BLaER1 (cell line): ENCODE data around the gene SUMO3.

Source experiments
- H3K27ac ChIP-seq: shearing (Covaris generic); formaldehyde crosslinking; 2 replicates; pipeline ENCODE4 v1.8.1; 2022
- H3K27me3 ChIP-seq: shearing (Covaris generic); formaldehyde crosslinking; 2 replicates; pipeline ENCODE4 v1.8.1; 2022
- H3K36me3 ChIP-seq: shearing (Covaris generic); formaldehyde crosslinking; 2 replicates; pipeline ENCODE4 v1.8.1; 2022
- H3K4me1 ChIP-seq: shearing (Covaris generic); formaldehyde crosslinking; 2 replicates; pipeline ENCODE4 v1.8.1; 2022
- H3K4me2 ChIP-seq: shearing (Covaris generic); formaldehyde crosslinking; 2 replicates; pipeline ENCODE4 v1.8.1; 2022
- H3K4me3 ChIP-seq: shearing (Covaris generic); formaldehyde crosslinking; 2 replicates; pipeline ENCODE4 v1.8.1; 2022
- H3K9ac ChIP-seq: shearing (Covaris generic); formaldehyde crosslinking; 2 replicates; pipeline ENCODE4 v1.8.1; 2022
- H3K9me3 ChIP-seq: shearing (Covaris generic); formaldehyde crosslinking; 2 replicates; pipeline ENCODE4 v1.8.1; 2022
- H4K20me1 ChIP-seq: shearing (Covaris generic); formaldehyde crosslinking; 2 replicates; pipeline ENCODE4 v1.8.1; 2022
- Cebpa-rat ChIP-seq: shearing (Covaris generic); IDR thresholded peaks from 2 replicates; pipeline ENCODE4 v1.8.1; 2022

Gene SUMO3

GRCh38 chr21:44793592-44794374 is 24.1 kb downstream of the SUMO3 start:
- no peak overlapping the region for H3K9ac ChIP-seq
- H3K36me3 ChIP-seq: peaks cover 62% of the 10 kb centered on the region
- H3K27ac ChIP-seq: no peak overlapping the region
- no peaks in the 10 kb centered on the region for H3K27me3 ChIP-seq
- no peak for TF ChIP-seq Cebpa-rat
- no peaks in the 10 kb centered on the region for H3K9me3 ChIP-seq
- no peak overlapping the region for H3K4me3 ChIP-seq
- no peak overlapping the region for H3K4me2 ChIP-seq
- H4K20me1 ChIP-seq: peaks cover 100% of the 10 kb centered on the region
- peaks cover 10% of the 10 kb centered on the region for H3K4me1 ChIP-seq

DNA sequence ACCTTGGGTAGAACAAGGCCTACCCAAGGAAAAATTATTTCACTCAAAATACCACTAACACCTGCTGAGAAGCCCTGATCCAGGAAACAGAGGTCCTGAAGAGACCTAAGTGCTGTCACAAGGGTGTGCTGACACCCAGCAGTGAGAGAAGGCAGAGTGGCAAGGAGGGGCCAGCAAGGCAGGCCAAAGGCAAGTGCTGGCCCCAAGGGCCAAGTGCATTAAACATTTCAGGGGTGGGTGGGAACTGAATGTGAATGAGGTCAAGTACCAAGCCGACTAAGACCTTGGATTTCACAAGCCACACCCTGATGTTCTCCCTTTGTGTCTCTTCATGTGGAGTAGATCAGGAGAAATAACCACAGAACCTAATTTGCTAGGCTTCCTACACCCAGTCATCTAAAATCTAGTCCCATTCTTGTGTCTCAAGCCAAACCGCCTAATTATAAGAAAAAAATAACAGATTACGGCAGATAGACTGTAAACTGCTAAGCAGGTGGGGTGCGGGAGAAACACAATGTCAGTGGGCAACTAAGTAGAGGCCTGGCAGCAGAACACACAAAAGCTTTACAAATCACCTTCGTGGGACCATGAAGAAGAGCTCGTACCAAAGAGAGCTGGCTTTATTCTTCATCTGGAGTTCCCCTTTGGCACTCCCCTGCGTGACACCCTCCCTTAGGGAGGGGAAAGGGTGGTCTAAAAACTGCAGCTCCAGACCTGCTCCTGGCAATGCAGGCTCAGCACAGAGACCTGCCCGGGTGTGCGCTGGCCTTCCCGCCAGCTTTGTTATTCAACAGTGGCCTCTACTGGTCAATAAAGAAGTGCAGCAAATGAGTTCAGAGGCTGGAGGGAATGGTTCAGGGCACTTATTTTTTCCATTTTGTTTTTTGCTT is 24.9 kb downstream of the SUMO3 start:
- Histone ChIP-seq H3K27me3 (no peaks in the 10 kb centered on the region), H3K27ac (no peak overlapping the region), H4K20me1 (peaks cover 100% of the 10 kb centered on the region), H3K4me2 (peak overlapping the region; percentile 39; the same call in 1 of the 2 replicates), H3K4me1 (peaks cover 10% of the 10 kb centered on the region), H3K4me3 (no peak overlapping the region), H3K9ac (no peak overlapping the region), H3K36me3 (peaks cover 54% of the 10 kb centered on the region), H3K9me3 (no peaks in the 10 kb centered on the region)
- TF ChIP-seq Cebpa-rat: no peak

DNA sequence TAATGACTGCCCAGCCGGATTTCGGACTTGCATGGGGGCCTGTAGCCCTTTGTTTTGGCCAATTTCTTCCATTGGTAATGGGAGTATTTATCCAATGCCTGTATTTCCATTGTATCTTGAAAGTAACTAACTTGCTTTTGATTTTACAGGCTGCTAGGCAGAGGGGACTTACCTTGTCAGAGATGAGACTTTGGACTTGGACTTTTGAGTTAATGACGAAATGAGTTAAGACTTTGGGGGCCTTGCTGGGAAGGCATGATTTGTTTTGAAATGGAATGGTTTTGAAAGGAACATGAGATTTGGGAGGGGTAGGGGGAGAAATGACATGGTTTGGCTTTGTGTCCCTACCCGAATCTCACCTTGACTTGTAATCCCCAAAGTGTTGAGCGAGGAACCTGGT is 25.9 kb downstream of the SUMO3 start:
- peaks cover 10% of the 10 kb centered on the region for H3K4me1 ChIP-seq
- H3K27ac ChIP-seq: no peak overlapping the region
- no peak overlapping the region for H3K4me2 ChIP-seq
- H3K9me3 ChIP-seq: no peaks in the 10 kb centered on the region
- peaks cover 57% of the 10 kb centered on the region for H3K36me3 ChIP-seq
- H3K27me3 ChIP-seq: no peaks in the 10 kb centered on the region
- no peak overlapping the region for H3K9ac ChIP-seq
- no peak for TF ChIP-seq Cebpa-rat
- H3K4me3 ChIP-seq: no peak overlapping the region
- peaks cover 100% of the 10 kb centered on the region for H4K20me1 ChIP-seq

DNA sequence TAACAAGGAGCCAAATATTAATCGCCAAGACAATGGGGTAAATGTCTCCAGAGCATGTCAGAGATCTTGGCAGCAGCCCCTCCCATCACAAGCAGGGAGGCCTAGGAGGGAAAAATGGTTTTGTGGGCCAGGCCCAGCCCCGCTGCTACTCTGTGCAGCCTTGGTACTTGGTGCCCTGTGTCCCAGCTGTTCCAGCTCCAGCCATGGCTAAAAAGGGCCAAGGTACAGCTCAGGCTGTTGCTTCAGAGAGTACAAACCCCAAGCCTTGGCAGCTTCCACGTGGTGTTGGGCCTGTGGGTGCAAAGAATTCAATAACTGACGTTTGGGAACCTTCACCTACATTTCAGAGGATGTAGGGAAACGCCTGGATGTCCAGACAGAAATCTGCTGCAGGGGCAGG is 26.6 kb downstream of the SUMO3 start:
- Histone ChIP-seq H3K4me3 (no peak overlapping the region), H3K4me1 (peaks cover 10% of the 10 kb centered on the region), H3K9me3 (no peaks in the 10 kb centered on the region), H3K27me3 (no peaks in the 10 kb centered on the region), H3K36me3 (peaks cover 57% of the 10 kb centered on the region), H4K20me1 (peaks cover 100% of the 10 kb centered on the region), H3K27ac (no peak overlapping the region), H3K9ac (no peak overlapping the region), H3K4me2 (no peak overlapping the region)
- no peak for TF ChIP-seq Cebpa-rat

DNA sequence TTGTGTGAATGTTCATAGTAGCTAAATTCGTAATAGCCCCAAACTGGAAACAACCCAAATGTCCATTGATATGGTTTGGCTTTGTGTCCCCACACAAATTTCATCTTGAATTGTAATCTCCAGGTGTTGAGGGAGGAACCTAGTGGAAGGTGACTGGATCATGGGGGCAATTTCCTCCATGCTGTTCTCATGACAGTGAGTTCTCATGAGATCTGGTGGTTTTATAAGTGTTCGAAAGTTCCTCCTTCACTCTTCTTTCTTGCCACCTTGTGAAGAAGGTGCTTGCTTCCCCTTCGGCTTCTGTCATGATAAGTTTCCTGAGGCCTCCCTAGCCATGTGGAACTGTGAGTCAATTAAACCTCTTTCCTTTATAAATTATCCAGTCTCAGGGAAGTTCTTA is 27.5 kb downstream of the SUMO3 start:
- peaks cover 17% of the 10 kb centered on the region for H3K4me1 ChIP-seq
- H4K20me1 ChIP-seq: peaks cover 100% of the 10 kb centered on the region
- H3K4me2 ChIP-seq: no peak overlapping the region
- no peak overlapping the region for H3K27ac ChIP-seq
- no peak overlapping the region for H3K4me3 ChIP-seq
- H3K36me3 ChIP-seq: peaks cover 62% of the 10 kb centered on the region
- H3K9me3 ChIP-seq: no peaks in the 10 kb centered on the region
- no peak for TF ChIP-seq Cebpa-rat
- H3K9ac ChIP-seq: no peak overlapping the region
- no peaks in the 10 kb centered on the region for H3K27me3 ChIP-seq

GRCh38 chr21:44789880-44790279 is 28.0 kb downstream of the SUMO3 start:
- Histone ChIP-seq H4K20me1 (peaks cover 100% of the 10 kb centered on the region), H3K4me2 (no peak overlapping the region), H3K27me3 (no peaks in the 10 kb centered on the region), H3K36me3 (peaks cover 62% of the 10 kb centered on the region), H3K9ac (no peak overlapping the region), H3K4me3 (no peak overlapping the region), H3K9me3 (no peaks in the 10 kb centered on the region), H3K4me1 (peaks cover 17% of the 10 kb centered on the region), H3K27ac (no peak overlapping the region)
- no peak for TF ChIP-seq Cebpa-rat

- peaks cover 100% of the 10 kb centered on the region for H4K20me1 ChIP-seq
- no peak overlapping the region for H3K4me3 ChIP-seq
- no peak for TF ChIP-seq Cebpa-rat
- H3K27me3 ChIP-seq: no peaks in the 10 kb centered on the region
- H3K4me2 ChIP-seq: no peak overlapping the region
- no peak overlapping the region for H3K9ac ChIP-seq
- peaks cover 69% of the 10 kb centered on the region for H3K36me3 ChIP-seq
- no peak overlapping the region for H3K27ac ChIP-seq
- 0 out of 2 replicates have a peak, but pooled peaks cover 3% of the 10 kb centered on the region for H3K9me3 ChIP-seq
- peaks cover 15% of the 10 kb centered on the region for H3K4me1 ChIP-seq
Observed at GRCh38 chr21:44785620-44786335, 32.1 kb downstream of the SUMO3 start.

DNA sequence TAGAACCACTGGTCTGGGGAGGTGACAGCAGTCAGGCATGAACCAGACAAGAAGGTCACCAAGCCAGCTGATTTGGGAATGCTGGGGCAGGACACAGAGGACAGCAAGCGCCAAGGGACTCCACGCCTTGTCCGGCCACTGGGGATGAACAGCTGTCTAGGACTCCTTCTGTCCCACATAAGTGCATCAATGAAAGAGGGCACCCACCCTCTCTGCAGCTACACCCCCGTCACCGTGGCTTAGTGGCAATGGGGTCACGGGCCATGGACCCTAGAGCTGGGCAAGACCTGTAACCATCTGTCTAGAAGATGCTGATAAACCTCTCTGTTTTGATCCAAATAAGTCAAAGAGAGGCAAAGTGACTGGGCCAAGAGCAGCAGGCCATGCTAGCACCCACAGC is 33.1 kb downstream of the SUMO3 start:
- Histone ChIP-seq H3K4me3 (no peak overlapping the region), H3K9ac (no peak overlapping the region), H4K20me1 (peaks cover 100% of the 10 kb centered on the region), H3K27ac (no peak overlapping the region), H3K36me3 (peaks cover 66% of the 10 kb centered on the region), H3K27me3 (no peaks in the 10 kb centered on the region), H3K4me2 (no peak overlapping the region), H3K4me1 (peaks cover 25% of the 10 kb centered on the region), H3K9me3 (0 out of 2 replicates have a peak, but pooled peaks cover 3% of the 10 kb centered on the region)
- TF ChIP-seq Cebpa-rat: no peak

- Histone ChIP-seq H3K4me1 (peaks cover 36% of the 10 kb centered on the region), H3K4me3 (no peak overlapping the region), H4K20me1 (peaks cover 100% of the 10 kb centered on the region), H3K9ac (no peak overlapping the region), H3K27me3 (no peaks in the 10 kb centered on the region), H3K36me3 (peaks cover 76% of the 10 kb centered on the region), H3K4me2 (no peak overlapping the region), H3K27ac (no peak overlapping the region), H3K9me3 (0 out of 2 replicates have a peak, but pooled peaks cover 3% of the 10 kb centered on the region)
- TF ChIP-seq Cebpa-rat: no peak
Observed at GRCh38 chr21:44783020-44783696, 34.7 kb downstream of the SUMO3 start.
